ENCODE data around the gene ZBTB6. TPM values are rescaled to one million over a fixed set of nuclear protein-coding genes. Genes with fewer than 3 reads are reported as not detected.
A peak's percentile ranks its signal among the peaks of the same experiment; 100 is the strongest.

The ZBTB6 gene, protein sequence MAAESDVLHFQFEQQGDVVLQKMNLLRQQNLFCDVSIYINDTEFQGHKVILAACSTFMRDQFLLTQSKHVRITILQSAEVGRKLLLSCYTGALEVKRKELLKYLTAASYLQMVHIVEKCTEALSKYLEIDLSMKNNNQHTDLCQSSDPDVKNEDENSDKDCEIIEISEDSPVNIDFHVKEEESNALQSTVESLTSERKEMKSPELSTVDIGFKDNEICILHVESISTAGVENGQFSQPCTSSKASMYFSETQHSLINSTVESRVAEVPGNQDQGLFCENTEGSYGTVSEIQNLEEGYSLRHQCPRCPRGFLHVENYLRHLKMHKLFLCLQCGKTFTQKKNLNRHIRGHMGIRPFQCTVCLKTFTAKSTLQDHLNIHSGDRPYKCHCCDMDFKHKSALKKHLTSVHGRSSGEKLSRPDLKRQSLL
- total RNA-seq: 10 to 100 TPM; 20.2 to 20.5 TPM
- polyA plus RNA-seq: 1 to 10 TPM; 2.5 to 2.9 TPM

- ChIA-PET CTCF (ENCODE audit: partially characterized antibody) (interaction anchor here (0.9 to 1.8 kb wide), 7 partner anchors 9 to 818 kb away, joined by 3 to 9 read pairs (median 4); partner anchors contain the start of genes RABGAP1 and ZBTB26), POLR2A (ENCODE audit: partially characterized antibody) (interaction anchor here (0.6 to 4.4 kb wide), 15 partner anchors 8 to 766 kb away, joined by 3 to 80 read pairs (median 5); partner anchors contain the start of genes PDCL, RABGAP1, RC3H2 and ZBTB26)
- Mint-ChIP-seq H3K4me3 (peak within 1 kb of the TSS; percentile 93 to 99 (median 98)), H3K9me3 (no peaks in the 10 kb centered on the region), H3K27ac (peak within 1 kb of the TSS; percentile 89 to 99 (median 99)), H3K4me1 (peaks cover 21 to 36% (median 26%) of the 10 kb centered on the region in 4 donors), H3K36me3 (peaks cover 29 to 36% of the 10 kb centered on the region in 2 donors), H3K27me3 (no peaks in the 10 kb centered on the region)
- intact Hi-C loops (cut with micrococcal nuclease): loop anchor here (1.0 kb wide), 3 partner anchors 8 to 27 kb away; partner anchors contain the start of genes RC3H2 and ZBTB26
- peak within 1 kb of the TSS; percentile 86 for H3K27ac ChIP-seq (ENCODE audit: low read depth, low read length)
- peak; percentile 77 to 92 (median 80) for DNase-seq
- no peaks in the 10 kb centered on the region for H3K27me3 ChIP-seq (ENCODE audit: insufficient read depth, low read length)
- H3K4me1 ChIP-seq (ENCODE audit: insufficient read depth, low read length): peaks cover 24% of the 10 kb centered on the region
- peaks cover 14% of the 10 kb centered on the region for H3K36me3 ChIP-seq (ENCODE audit: insufficient read depth, low read length)
- H3K4me3 ChIP-seq (ENCODE audit: low read length in 2 of 2): peak within 1 kb of the TSS; percentile 95 to 96
- H3K9me3 ChIP-seq (ENCODE audit: control insufficient read depth in 1 of 2, low read length in 2 of 2): no peaks in the 10 kb centered on the region
These were observed at the start of gene ZBTB6 for GRCh38 chr9:122912964-122913673. TSS of gene ZBTB6 (minus strand) at chr9:122913323. CDS start at chr9:122912072, 1,251 bp downstream.

DNA sequence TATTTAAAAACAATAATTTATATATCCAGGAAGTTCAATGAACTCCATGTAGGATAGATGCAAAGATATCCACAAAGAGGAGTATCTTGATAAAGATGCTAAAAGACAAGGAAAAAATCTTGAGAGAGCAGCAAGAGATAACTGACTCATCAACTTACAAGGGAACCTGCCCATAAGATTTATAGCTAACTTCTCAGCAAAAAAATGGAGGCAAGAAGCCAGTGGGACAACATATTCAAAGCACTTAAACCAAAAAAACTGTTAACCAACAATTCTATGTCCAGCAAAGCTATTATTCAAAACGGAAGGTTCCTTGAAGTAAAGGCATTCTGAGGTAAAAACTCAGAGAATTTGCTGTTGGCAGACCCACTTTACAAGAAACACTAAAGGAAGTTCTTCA is 48.0 kb upstream of the ZBTB6 start:
- Mint-ChIP-seq H3K4me3 (no peak overlapping the region), H3K36me3 (peaks cover 24 to 58% of the 10 kb centered on the region in 2 donors), H3K27me3 (no peaks in the 10 kb centered on the region), H3K27ac (no peak overlapping the region), H3K4me1 (peaks cover 0 to 2% (median 0%) of the 10 kb centered on the region in 4 donors), H3K9me3 (peaks cover 0 to 4% (median under 1%) of the 10 kb centered on the region in 8 donors)
- no peaks in the 10 kb centered on the region for H3K27me3 ChIP-seq (ENCODE audit: insufficient read depth, low read length)
- ChIA-PET CTCF (ENCODE audit: partially characterized antibody) (no interaction called here), POLR2A (ENCODE audit: partially characterized antibody) (interaction anchor here (1.7 kb wide), 1 partner anchor 20 kb away, joined by 5 read pairs; the partner anchor contains the start of gene RABGAP1)
- DNase-seq: no peak
- no peaks in the 10 kb centered on the region for H3K9me3 ChIP-seq (ENCODE audit: control insufficient read depth in 1 of 2, low read length in 2 of 2)
- H3K36me3 ChIP-seq (ENCODE audit: insufficient read depth, low read length): no peaks in the 10 kb centered on the region
- no peak overlapping the region for H3K4me3 ChIP-seq (ENCODE audit: low read length in 2 of 2)
- H3K27ac ChIP-seq (ENCODE audit: low read depth, low read length): no peak overlapping the region
- intact Hi-C loops (cut with micrococcal nuclease): no loop called here
- H3K4me1 ChIP-seq (ENCODE audit: insufficient read depth, low read length): no peaks in the 10 kb centered on the region

GRCh38 chr9:122955961-122956360 is 42.8 kb upstream of the ZBTB6 start:
- Histone ChIP-seq H3K4me1 (ENCODE audit: insufficient read depth, low read length) (no peaks in the 10 kb centered on the region), H3K27me3 (ENCODE audit: insufficient read depth, low read length) (no peaks in the 10 kb centered on the region), H3K27ac (ENCODE audit: low read depth, low read length) (no peak overlapping the region), H3K9me3 (ENCODE audit: control insufficient read depth in 1 of 2, low read length in 2 of 2) (no peaks in the 10 kb centered on the region), H3K4me3 (ENCODE audit: low read length in 2 of 2) (no peak overlapping the region), H3K36me3 (ENCODE audit: insufficient read depth, low read length) (no peaks in the 10 kb centered on the region)
- Mint-ChIP-seq H3K4me1 (peaks cover 1 to 19% (median 10%) of the 10 kb centered on the region in 4 donors), H3K36me3 (peaks cover 15 to 38% of the 10 kb centered on the region in 2 donors), H3K4me3 (no peak overlapping the region), H3K27ac (no peak overlapping the region), H3K27me3 (no peaks in the 10 kb centered on the region), H3K9me3 (peaks cover 0 to 4% (median 2%) of the 10 kb centered on the region in 8 donors)
- ChIA-PET CTCF (ENCODE audit: partially characterized antibody) (no interaction called here), POLR2A (ENCODE audit: partially characterized antibody) (no interaction called here)
- DNase-seq: no peak
- intact Hi-C loops (cut with micrococcal nuclease): no loop called here

GRCh38 chr9:122954253-122954691 is 41.1 kb upstream of the ZBTB6 start:
- Mint-ChIP-seq H3K27me3 (no peaks in the 10 kb centered on the region), H3K27ac (no peak overlapping the region), H3K4me1 (peaks cover 12 to 33% (median 18%) of the 10 kb centered on the region in 4 donors), H3K9me3 (peaks cover 0 to 2% (median 0%) of the 10 kb centered on the region in 8 donors), H3K36me3 (peaks cover 7 to 24% of the 10 kb centered on the region in 2 donors), H3K4me3 (no peak overlapping the region)
- intact Hi-C loops (cut with micrococcal nuclease): no loop called here
- no peaks in the 10 kb centered on the region for H3K4me1 ChIP-seq (ENCODE audit: insufficient read depth, low read length)
- no peaks in the 10 kb centered on the region for H3K36me3 ChIP-seq (ENCODE audit: insufficient read depth, low read length)
- no peak overlapping the region for H3K27ac ChIP-seq (ENCODE audit: low read depth, low read length)
- H3K27me3 ChIP-seq (ENCODE audit: insufficient read depth, low read length): no peaks in the 10 kb centered on the region
- H3K9me3 ChIP-seq (ENCODE audit: control insufficient read depth in 1 of 2, low read length in 2 of 2): no peaks in the 10 kb centered on the region
- no peak overlapping the region for H3K4me3 ChIP-seq (ENCODE audit: low read length in 2 of 2)
- DNase-seq: no peak
- ChIA-PET POLR2A (ENCODE audit: partially characterized antibody) (interaction anchor here (1.3 kb wide), 1 partner anchor 13 kb away, joined by 4 read pairs; the partner anchor contains the start of gene RABGAP1), CTCF (ENCODE audit: partially characterized antibody) (no interaction called here)

DNA sequence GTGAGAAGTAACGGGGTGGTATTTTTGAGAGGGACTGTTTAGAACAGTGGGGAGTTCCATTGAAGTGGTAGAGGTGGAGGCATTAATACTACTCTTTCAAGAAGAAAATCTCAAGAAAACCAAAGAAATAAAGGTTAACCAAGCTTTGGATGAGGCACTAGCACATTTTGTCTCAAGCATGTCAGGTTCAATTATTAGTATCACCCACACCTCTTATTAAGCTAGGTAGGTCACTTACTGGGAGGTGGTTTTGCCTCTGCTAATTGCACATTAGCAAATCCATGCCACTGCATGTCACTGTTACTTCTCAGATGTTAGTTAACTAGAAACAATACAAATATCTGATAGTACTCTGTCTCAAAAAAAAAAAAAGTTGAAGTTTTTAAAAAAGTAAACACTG is 37.9 kb upstream of the ZBTB6 start:
- no peak overlapping the region for H3K27ac Mint-ChIP-seq
- Histone ChIP-seq H3K4me3 (ENCODE audit: low read length in 2 of 2) (no peak overlapping the region), H3K27me3 (ENCODE audit: insufficient read depth, low read length) (no peaks in the 10 kb centered on the region), H3K9me3 (ENCODE audit: control insufficient read depth in 1 of 2, low read length in 2 of 2) (no peaks in the 10 kb centered on the region), H3K4me1 (ENCODE audit: insufficient read depth, low read length) (peaks cover 15% of the 10 kb centered on the region), H3K27ac (ENCODE audit: low read depth, low read length) (no peak overlapping the region), H3K36me3 (ENCODE audit: insufficient read depth, low read length) (no peaks in the 10 kb centered on the region)
- intact Hi-C loops (cut with micrococcal nuclease): no loop called here
- no peak for DNase-seq
- ChIA-PET CTCF (ENCODE audit: partially characterized antibody) (no interaction called here), POLR2A (ENCODE audit: partially characterized antibody) (no interaction called here)
- H3K36me3 Mint-ChIP-seq: peaks cover 3 to 8% of the 10 kb centered on the region in 2 donors
- no peak overlapping the region for H3K4me3 Mint-ChIP-seq
- peaks cover 23 to 54% (median 32%) of the 10 kb centered on the region in 4 donors for H3K4me1 Mint-ChIP-seq
- peaks cover 0 to 2% (median 0%) of the 10 kb centered on the region in 8 donors for H3K9me3 Mint-ChIP-seq
- no peaks in the 10 kb centered on the region for H3K27me3 Mint-ChIP-seq

DNA sequence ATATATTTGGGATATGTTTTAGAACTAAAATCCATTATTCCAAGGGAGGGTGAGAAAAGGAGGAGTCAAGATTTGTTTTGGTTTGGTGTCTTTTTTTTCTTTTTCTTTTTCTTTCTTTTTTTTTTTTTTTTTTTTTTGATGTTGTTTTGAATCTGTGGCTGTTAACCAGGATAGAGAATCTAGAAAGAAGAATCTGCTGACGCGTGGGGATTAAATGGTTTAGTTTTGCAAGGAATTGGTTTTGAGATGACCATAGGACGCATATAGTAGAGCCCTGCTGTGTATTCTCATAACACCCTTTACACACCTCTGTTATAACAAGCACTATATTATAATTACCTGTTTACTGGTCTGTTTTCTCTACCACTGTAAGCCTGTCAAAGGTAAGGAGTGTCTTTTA is 37.1 kb upstream of the ZBTB6 start:
- H3K27ac ChIP-seq (ENCODE audit: low read depth, low read length): no peak overlapping the region
- CTCF ChIA-PET (ENCODE audit: partially characterized antibody): no interaction called here
- Mint-ChIP-seq H3K27me3 (no peaks in the 10 kb centered on the region), H3K27ac (no peak overlapping the region), H3K9me3 (no peaks in the 10 kb centered on the region), H3K4me3 (no peak overlapping the region), H3K4me1 (peaks cover 31 to 56% (median 38%) of the 10 kb centered on the region in 4 donors), H3K36me3 (peaks cover 4 to 11% of the 10 kb centered on the region in 2 donors)
- no peaks in the 10 kb centered on the region for H3K9me3 ChIP-seq (ENCODE audit: control insufficient read depth in 1 of 2, low read length in 2 of 2)
- POLR2A ChIA-PET (ENCODE audit: partially characterized antibody): no interaction called here
- intact Hi-C loops (cut with micrococcal nuclease): no loop called here
- no peak for DNase-seq
- H3K4me3 ChIP-seq (ENCODE audit: low read length in 2 of 2): no peak overlapping the region
- no peaks in the 10 kb centered on the region for H3K36me3 ChIP-seq (ENCODE audit: insufficient read depth, low read length)
- H3K4me1 ChIP-seq (ENCODE audit: insufficient read depth, low read length): peaks cover 15% of the 10 kb centered on the region
- H3K27me3 ChIP-seq (ENCODE audit: insufficient read depth, low read length): no peaks in the 10 kb centered on the region

- Histone ChIP-seq H3K36me3 (ENCODE audit: insufficient read depth, low read length) (no peaks in the 10 kb centered on the region), H3K4me3 (ENCODE audit: low read length in 2 of 2) (no peak overlapping the region), H3K4me1 (ENCODE audit: insufficient read depth, low read length) (peaks cover 15% of the 10 kb centered on the region), H3K9me3 (ENCODE audit: control insufficient read depth in 1 of 2, low read length in 2 of 2) (no peaks in the 10 kb centered on the region), H3K27ac (ENCODE audit: low read depth, low read length) (no peak overlapping the region), H3K27me3 (ENCODE audit: insufficient read depth, low read length) (no peaks in the 10 kb centered on the region)
- H3K4me1 Mint-ChIP-seq: peaks cover 34 to 56% (median 40%) of the 10 kb centered on the region in 4 donors
- ChIA-PET POLR2A (ENCODE audit: partially characterized antibody) (no interaction called here), CTCF (ENCODE audit: partially characterized antibody) (no interaction called here)
- H3K9me3 Mint-ChIP-seq: no peaks in the 10 kb centered on the region
- H3K27ac Mint-ChIP-seq: peak overlapping the region in 1 of 7 donors; percentile 45
- no peak for DNase-seq
- intact Hi-C loops (cut with micrococcal nuclease): loop anchor here (10.0 kb wide), 1 partner anchor 315 kb away; the partner anchor contains the start of gene STRBP
- H3K27me3 Mint-ChIP-seq: no peaks in the 10 kb centered on the region
- H3K36me3 Mint-ChIP-seq: peaks cover 9 to 13% of the 10 kb centered on the region in 2 donors
- no peak overlapping the region for H3K4me3 Mint-ChIP-seq
These were observed 36.6 kb upstream of the ZBTB6 start for GRCh38 chr9:122949696-122950095.

Data from CD4-positive, alpha-beta memory T cell (primary cell).